Tibial nerve (tissue), 4 donors: Measurements from ENCODE around the gene GMPS.

Experiments
- EP300 ChIP-seq, 2 donors: sonication (generic); formaldehyde crosslinking; IDR thresholded peaks; one replicate each; pipeline ENCODE4 v1.6.1; 2017; ENCODE audit warnings: antibody characterized with exemption in 2 of 2, mild to moderate bottlenecking in 1 of 2
- TF ChIP-seq, protein P1 (sequence below), 5 experiments: fragments of 200-600 bp in 3 of 5; fragments of 450-650 bp in 2 of 5; sonication (generic) in 3 of 5; IDR thresholded peaks; one replicate each; pipeline ENCODE4 v1.5.1; 2016 to 2019; ENCODE audit warnings: antibody characterized with exemption in 5 of 5, mild to moderate bottlenecking in 3 of 5, moderate library complexity in 2 of 5

DNA sequence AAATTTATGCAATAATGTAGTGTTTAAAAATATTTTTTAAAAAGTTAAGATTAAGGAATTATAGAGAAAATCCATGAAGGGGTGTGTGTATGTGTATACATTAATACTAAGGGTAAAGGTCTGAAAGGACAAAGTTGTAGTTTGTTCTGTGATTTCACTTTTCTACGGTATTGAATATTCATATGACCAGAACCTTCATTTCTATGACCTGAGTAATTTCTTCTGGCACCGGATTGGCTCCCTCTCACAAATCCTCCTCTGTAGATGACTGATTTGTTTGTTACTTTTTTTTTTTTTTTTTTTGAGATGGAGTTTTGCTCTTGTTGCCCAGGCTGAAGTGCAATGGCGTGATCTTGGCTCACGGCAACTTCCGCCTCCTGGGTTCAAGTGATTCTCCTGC, 20.9 kb downstream of the GMPS start:
- TF ChIP-seq, protein P1, sequence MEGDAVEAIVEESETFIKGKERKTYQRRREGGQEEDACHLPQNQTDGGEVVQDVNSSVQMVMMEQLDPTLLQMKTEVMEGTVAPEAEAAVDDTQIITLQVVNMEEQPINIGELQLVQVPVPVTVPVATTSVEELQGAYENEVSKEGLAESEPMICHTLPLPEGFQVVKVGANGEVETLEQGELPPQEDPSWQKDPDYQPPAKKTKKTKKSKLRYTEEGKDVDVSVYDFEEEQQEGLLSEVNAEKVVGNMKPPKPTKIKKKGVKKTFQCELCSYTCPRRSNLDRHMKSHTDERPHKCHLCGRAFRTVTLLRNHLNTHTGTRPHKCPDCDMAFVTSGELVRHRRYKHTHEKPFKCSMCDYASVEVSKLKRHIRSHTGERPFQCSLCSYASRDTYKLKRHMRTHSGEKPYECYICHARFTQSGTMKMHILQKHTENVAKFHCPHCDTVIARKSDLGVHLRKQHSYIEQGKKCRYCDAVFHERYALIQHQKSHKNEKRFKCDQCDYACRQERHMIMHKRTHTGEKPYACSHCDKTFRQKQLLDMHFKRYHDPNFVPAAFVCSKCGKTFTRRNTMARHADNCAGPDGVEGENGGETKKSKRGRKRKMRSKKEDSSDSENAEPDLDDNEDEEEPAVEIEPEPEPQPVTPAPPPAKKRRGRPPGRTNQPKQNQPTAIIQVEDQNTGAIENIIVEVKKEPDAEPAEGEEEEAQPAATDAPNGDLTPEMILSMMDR (IDR thresholded peaks at IDR 0.05), result no peak
- no peak for TF ChIP-seq EP300 (IDR thresholded peaks at IDR 0.05)
